ENCODE results near the gene RASSF3.

DNA sequence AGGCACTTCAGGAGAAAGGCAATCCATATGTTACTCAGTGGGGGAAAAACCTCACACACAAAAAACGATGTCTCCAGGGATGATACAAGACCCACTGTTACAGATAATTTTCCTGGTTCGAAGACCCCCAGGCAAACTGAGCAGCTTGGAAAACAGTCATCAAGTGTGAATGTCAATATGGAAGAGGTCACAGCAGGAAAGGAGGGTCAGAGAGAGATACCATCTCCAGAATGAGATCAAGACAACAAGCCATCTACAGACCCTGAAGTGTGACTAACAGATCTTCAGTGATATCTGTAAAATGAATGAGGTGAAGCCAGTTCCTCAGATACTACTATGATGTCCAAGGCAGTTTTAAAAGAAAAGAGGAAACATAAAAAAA is 120.3 kb downstream of the RASSF3 start:
- TF ChIP-seq CTCF (IDR thresholded peaks at IDR 0.05; ENCODE audit: poor library complexity, severe bottlenecking) (no peak), EP300 (conservative IDR thresholded peaks at IDR 0.05; ENCODE audit: poor library complexity, severe bottlenecking) (no peak), SMC3 (conservative IDR thresholded peaks at IDR 0.05; ENCODE audit: poor library complexity) (no peak), TAF1 (IDR thresholded peaks at IDR 0.05; ENCODE audit: low read depth) (no peak), POLR2AphosphoS5 (IDR thresholded peaks at IDR 0.05) (no peak), EZH2 (IDR thresholded peaks at IDR 0.05; ENCODE audit: borderline replicate concordance, insufficient read depth, low read length, poor library complexity, severe bottlenecking) (no peak), RAD21 (conservative IDR thresholded peaks at IDR 0.05) (no peak), MXI1 (conservative IDR thresholded peaks at IDR 0.05; ENCODE audit: poor library complexity, severe bottlenecking) (no peak)
- TF ChIP-seq, protein P1, sequence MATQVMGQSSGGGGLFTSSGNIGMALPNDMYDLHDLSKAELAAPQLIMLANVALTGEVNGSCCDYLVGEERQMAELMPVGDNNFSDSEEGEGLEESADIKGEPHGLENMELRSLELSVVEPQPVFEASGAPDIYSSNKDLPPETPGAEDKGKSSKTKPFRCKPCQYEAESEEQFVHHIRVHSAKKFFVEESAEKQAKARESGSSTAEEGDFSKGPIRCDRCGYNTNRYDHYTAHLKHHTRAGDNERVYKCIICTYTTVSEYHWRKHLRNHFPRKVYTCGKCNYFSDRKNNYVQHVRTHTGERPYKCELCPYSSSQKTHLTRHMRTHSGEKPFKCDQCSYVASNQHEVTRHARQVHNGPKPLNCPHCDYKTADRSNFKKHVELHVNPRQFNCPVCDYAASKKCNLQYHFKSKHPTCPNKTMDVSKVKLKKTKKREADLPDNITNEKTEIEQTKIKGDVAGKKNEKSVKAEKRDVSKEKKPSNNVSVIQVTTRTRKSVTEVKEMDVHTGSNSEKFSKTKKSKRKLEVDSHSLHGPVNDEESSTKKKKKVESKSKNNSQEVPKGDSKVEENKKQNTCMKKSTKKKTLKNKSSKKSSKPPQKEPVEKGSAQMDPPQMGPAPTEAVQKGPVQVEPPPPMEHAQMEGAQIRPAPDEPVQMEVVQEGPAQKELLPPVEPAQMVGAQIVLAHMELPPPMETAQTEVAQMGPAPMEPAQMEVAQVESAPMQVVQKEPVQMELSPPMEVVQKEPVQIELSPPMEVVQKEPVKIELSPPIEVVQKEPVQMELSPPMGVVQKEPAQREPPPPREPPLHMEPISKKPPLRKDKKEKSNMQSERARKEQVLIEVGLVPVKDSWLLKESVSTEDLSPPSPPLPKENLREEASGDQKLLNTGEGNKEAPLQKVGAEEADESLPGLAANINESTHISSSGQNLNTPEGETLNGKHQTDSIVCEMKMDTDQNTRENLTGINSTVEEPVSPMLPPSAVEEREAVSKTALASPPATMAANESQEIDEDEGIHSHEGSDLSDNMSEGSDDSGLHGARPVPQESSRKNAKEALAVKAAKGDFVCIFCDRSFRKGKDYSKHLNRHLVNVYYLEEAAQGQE (IDR thresholded peaks at IDR 0.05; ENCODE audit: borderline replicate concordance): no peak

All from neural cell (in vitro differentiated cells).